ENCODE results near the gene RTF2. TPM values are rescaled to one million over a fixed set of nuclear protein-coding genes. Genes with fewer than 3 reads are reported as not detected.
A peak's percentile ranks its signal among the peaks of the same experiment; 100 is the strongest.

The RTF2 gene
- total and polyA plus RNA-seq, 4 donors = 63.8 to 103 (median 85.2) TPM

DNA sequence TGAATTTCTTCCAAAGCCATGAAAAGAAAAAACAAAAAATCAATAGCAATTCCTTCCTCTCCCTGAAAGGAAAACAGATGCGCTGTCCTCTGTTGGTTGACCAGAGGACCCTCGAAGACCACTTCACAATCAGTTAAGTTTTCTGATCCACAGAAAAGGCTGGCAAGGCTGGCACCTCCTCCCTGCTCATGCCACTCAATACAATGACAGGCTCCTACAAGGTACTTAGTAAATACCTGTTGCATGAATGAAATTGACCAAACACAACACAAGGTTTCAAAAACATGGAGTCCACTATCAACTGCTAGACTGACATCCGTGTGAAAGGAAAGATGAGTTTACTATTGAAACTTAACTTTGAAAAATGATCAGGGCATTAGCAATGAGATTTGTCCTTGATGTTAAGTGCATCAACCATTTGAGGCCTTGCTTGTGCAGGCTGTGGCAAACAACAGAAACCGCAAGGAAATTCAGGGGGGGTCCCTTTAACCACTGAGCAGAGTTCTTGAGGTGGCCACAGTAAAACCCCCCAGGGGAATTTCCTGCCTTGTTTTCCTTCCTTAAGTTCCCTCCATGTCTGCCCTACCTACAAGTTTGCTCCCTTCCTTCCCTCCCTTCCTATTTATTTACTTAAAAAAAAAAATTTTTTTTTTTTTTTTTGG, 27.9 kb upstream of the RTF2 start:
- no peak for DNase-seq
- peaks cover 0 to 11% (median 3%) of the 10 kb centered on the region in 4 donors for H3K36me3 ChIP-seq (ENCODE audit: control insufficient read depth in 4 of 4, insufficient read depth in 4 of 4, low read length in 4 of 4)
- peaks cover 0 to 7% (median 0%) of the 10 kb centered on the region in 3 donors for H3K27me3 ChIP-seq (ENCODE audit: control insufficient read depth in 3 of 3, insufficient read depth in 3 of 3, low read length in 2 of 3)
- H3K9me3 ChIP-seq (ENCODE audit: control insufficient read depth in 4 of 4, insufficient read depth in 3 of 4, low read length in 3 of 4) = no peaks in the 10 kb centered on the region
- no peak overlapping the region for H3K4me3 ChIP-seq
- ATAC-seq (ENCODE audit: insufficient read depth, low FRiP score) = no peak
- peak overlapping the region in 1 of 2 donors; percentile 32 for H3K27ac ChIP-seq (ENCODE audit: low read depth in 1 of 2, low read length in 1 of 2)
- TF ChIP-seq, protein P1, sequence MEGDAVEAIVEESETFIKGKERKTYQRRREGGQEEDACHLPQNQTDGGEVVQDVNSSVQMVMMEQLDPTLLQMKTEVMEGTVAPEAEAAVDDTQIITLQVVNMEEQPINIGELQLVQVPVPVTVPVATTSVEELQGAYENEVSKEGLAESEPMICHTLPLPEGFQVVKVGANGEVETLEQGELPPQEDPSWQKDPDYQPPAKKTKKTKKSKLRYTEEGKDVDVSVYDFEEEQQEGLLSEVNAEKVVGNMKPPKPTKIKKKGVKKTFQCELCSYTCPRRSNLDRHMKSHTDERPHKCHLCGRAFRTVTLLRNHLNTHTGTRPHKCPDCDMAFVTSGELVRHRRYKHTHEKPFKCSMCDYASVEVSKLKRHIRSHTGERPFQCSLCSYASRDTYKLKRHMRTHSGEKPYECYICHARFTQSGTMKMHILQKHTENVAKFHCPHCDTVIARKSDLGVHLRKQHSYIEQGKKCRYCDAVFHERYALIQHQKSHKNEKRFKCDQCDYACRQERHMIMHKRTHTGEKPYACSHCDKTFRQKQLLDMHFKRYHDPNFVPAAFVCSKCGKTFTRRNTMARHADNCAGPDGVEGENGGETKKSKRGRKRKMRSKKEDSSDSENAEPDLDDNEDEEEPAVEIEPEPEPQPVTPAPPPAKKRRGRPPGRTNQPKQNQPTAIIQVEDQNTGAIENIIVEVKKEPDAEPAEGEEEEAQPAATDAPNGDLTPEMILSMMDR (IDR thresholded peaks at IDR 0.05; ENCODE audit: control extremely low read depth, extremely low read depth) = no peak
- WGBS, 2 donors = 46 to 62% methylated on average over 4 of the region's 4 CpGs
- peak overlapping the region in 1 of 2 donors; percentile 50 for H3K9ac ChIP-seq (ENCODE audit: insufficient read depth in 1 of 2, low read length in 2 of 2)
- peaks cover 0 to 65% (median 39%) of the 10 kb centered on the region in 5 donors for H3K4me1 ChIP-seq (ENCODE audit: control insufficient read depth in 5 of 5, insufficient read depth in 5 of 5, low read length in 5 of 5)

DNA sequence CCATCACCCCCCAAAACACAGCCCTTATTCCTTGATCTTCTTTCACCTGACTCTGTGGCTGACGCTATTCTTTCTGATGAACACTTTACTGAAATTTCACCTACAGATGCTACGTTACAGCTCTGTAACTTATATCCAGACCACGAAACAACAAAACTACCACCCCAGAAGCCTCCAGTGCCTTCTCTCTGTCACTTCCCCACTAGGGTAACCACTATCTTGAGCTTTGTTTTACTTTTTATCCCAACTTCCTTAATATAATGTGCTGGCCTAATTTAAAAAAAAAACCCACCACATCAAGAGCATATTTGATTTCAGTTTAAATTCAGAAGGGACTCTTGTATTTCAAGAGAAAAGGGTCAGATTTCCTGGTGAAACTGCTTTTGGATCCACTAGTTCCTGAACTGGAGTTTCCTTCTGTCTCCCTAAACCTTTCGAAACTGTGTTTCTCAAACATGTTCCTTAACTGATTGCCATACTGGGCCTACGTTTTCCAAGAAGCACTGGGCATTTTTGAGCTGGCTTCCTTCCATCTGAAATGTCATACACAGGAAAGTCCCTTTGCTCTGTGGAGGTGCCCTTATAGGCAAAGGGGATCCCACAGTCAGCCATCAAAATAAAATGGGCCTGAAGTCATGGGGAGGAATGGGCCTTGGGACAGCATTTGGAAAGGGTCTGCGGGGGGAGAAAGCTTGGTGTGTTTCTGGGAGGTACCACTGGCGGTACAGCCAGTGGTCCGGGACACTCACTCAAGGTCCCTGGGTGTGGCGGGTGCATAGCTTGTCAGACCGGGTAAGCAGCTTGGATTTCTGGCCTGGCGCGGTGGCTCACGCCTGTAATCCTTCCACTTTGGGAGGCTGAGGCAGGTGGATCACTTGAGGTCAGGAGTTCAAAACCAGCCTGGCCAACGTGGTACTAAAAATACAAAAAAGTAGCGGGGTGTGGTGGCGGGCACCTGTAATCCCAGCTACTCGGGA, 25.8 kb upstream of the RTF2 start:
- DNase-seq (peak in 1 of 3 donors; percentile 20), ATAC-seq (ENCODE audit: insufficient read depth, low FRiP score) (no peak)
- WGBS, 2 donors = 79% methylated on average over 17 of the region's 17 CpGs
- TF ChIP-seq, protein P1 (IDR thresholded peaks at IDR 0.05; ENCODE audit: control extremely low read depth, extremely low read depth) = no peak
- no peak overlapping the region for H3K4me3 ChIP-seq
- peaks cover 0 to 64% (median 33%) of the 10 kb centered on the region in 5 donors for H3K4me1 ChIP-seq (ENCODE audit: control insufficient read depth in 5 of 5, insufficient read depth in 5 of 5, low read length in 5 of 5)
- H3K27me3 ChIP-seq (ENCODE audit: control insufficient read depth in 3 of 3, insufficient read depth in 3 of 3, low read length in 2 of 3) = peaks cover 0 to 7% (median 0%) of the 10 kb centered on the region in 3 donors
- no peaks in the 10 kb centered on the region for H3K9me3 ChIP-seq (ENCODE audit: control insufficient read depth in 4 of 4, insufficient read depth in 3 of 4, low read length in 3 of 4)
- no peak overlapping the region for H3K9ac ChIP-seq (ENCODE audit: insufficient read depth in 1 of 2, low read length in 2 of 2)
- peaks cover 0 to 23% (median 4%) of the 10 kb centered on the region in 4 donors for H3K36me3 ChIP-seq (ENCODE audit: control insufficient read depth in 4 of 4, insufficient read depth in 4 of 4, low read length in 4 of 4)
- peak overlapping the region in 1 of 2 donors; percentile 60 for H3K27ac ChIP-seq (ENCODE audit: low read depth in 1 of 2, low read length in 1 of 2)

DNA sequence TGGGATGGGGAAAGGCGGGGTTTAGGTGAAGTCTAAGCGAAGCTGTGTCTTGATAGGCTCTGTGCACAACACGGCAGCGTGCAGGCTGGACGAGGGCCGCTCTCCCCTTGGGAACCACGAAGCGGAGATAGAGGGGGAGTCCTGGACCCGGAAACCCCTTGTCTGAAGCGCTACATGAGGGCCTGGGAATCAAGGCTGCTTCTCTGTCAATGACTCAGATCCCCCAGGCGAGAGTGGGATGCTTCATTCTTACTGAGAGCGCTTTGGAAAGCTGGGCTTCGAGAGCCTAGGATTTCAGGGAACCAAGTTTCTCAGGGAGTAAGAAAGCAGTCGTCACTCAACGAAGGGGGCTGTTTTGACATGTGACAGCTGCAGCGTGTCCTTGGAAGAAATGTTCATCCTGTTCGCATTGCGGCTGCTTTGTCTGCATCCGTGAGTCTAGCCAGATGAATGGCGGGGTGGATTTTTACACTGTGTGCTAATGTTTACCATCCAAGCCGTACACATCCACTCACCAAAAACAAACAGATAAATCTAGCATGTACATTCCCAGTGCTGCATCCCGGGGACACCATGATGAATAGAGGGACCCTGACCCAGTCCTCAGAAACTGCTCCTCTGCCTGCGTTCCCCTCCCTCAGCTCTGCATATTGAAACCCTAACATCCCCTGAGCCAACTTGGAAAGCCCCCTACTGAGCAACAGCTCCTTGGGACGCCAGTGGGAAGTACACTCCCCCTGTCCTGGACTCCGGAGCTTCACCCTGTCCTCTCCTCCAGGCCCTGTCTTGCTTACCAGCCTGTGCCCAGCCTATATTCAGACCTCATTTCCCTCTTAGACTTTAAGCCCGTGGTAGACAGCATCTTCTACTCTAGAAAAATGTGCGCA, 24.5 kb upstream of the RTF2 start:
- WGBS, 2 donors = 57 to 74% methylated on average over 27 of the region's 27 CpGs
- Histone ChIP-seq H3K4me1 (ENCODE audit: control insufficient read depth in 5 of 5, insufficient read depth in 5 of 5, low read length in 5 of 5) (peaks cover 0 to 51% (median 28%) of the 10 kb centered on the region in 5 donors), H3K9me3 (ENCODE audit: control insufficient read depth in 4 of 4, insufficient read depth in 3 of 4, low read length in 3 of 4) (no peaks in the 10 kb centered on the region), H3K4me3 (no peak overlapping the region), H3K27ac (ENCODE audit: low read depth in 1 of 2, low read length in 1 of 2) (peak overlapping the region in 1 of 2 donors; percentile 53), H3K27me3 (ENCODE audit: control insufficient read depth in 3 of 3, insufficient read depth in 3 of 3, low read length in 2 of 3) (peaks cover 0 to 7% (median 0%) of the 10 kb centered on the region in 3 donors), H3K36me3 (ENCODE audit: control insufficient read depth in 4 of 4, insufficient read depth in 4 of 4, low read length in 4 of 4) (peaks cover 0 to 24% (median 3%) of the 10 kb centered on the region in 4 donors), H3K9ac (ENCODE audit: insufficient read depth in 1 of 2, low read length in 2 of 2) (peak overlapping the region in 1 of 2 donors; percentile 58)
- ATAC-seq (ENCODE audit: insufficient read depth, low FRiP score) = no peak
- peak; percentile 87 to 95 (median 93) for DNase-seq
- TF ChIP-seq, protein P1 (IDR thresholded peaks at IDR 0.05; ENCODE audit: control extremely low read depth, extremely low read depth) = no peak
